Cardiac muscle cell (in vitro differentiated cells and primary cell): ENCODE results near the gene AQP2. TPM values are rescaled to one million over a fixed set of nuclear protein-coding genes. Genes with fewer than 3 reads are reported as not detected.

Experiments used
- DNase-seq, 2 donors: peaks; one replicate each; pipeline versions ENCODE4 v3.0.0 to v3.0.0-alpha.2; 2010 to 2017; ENCODE audit warnings: low read depth in 1 of 2, low spot score in 1 of 2
- H3K27ac ChIP-seq: fragments of 200-600 bp; sonication (generic); 2 replicates; pipeline ENCODE4 v1.5.1; 2016
- H3K27me3 ChIP-seq: fragments of 200-600 bp; sonication (generic); 2 replicates; pipeline ENCODE4 v1.6.0; 2016; ENCODE audit warnings: control low read depth
- H3K36me3 ChIP-seq: fragments of 200-600 bp; sonication (generic); 2 replicates; pipeline ENCODE4 v1.5.1; 2016; ENCODE audit warnings: control low read depth
- H3K4me1 ChIP-seq: fragments of 200-600 bp; sonication (generic); 2 replicates; pipeline ENCODE4 v1.8.1; 2017; ENCODE audit warnings: low read depth, mild to moderate bottlenecking, mixed run types
- H3K4me3 ChIP-seq: fragments of 200-600 bp; sonication (generic); 2 replicates; pipeline ENCODE4 v1.5.1; 2016; ENCODE audit warnings: mild to moderate bottlenecking
- H3K9me3 ChIP-seq: fragments of 200-600 bp; sonication (generic); 2 replicates; pipeline ENCODE4 v1.5.1; 2017; ENCODE audit warnings: low read depth, mild to moderate bottlenecking, control low read depth
- CTCF ChIP-seq: IDR thresholded peaks from 2 replicates; pipeline ENCODE4 v1.5.1; 2012; ENCODE audit warnings: low read depth, mild to moderate bottlenecking, low read length
- polyA plus RNA-seq: library from polyadenylated mRNA; unstranded; fragments of >200 nt; fragmentation: Nextera tagmentation; extraction: Ambion mirVana; gene quantifications from 2 replicates; pipeline ENCODE4 v1.2.1, GENCODE V29; 2016
- total RNA-seq: library from RNA; depleted of rRNA; stranded (reverse); fragments of >200 nt; gene quantifications from 2 replicates; pipeline ENCODE4 v1.2.3, GENCODE V29; 2016

Gene AQP2
- total and polyA plus RNA-seq, 2 experiments from 2014 or later = not detected

GRCh38 chr12:49939307-49939706 is 11.2 kb upstream of the AQP2 start:
- Histone ChIP-seq H3K27me3 (peaks cover under 1% of the 10 kb centered on the region), H3K9me3 (no peaks in the 10 kb centered on the region), H3K36me3 (no peaks in the 10 kb centered on the region), H3K27ac (no peak overlapping the region), H3K4me3 (no peak overlapping the region), H3K4me1 (no peaks in the 10 kb centered on the region)
- no peak for TF ChIP-seq CTCF
- DNase-seq = no peak

GRCh38 chr12:49939707-49940106 is 10.8 kb upstream of the AQP2 start:
- H3K9me3 ChIP-seq = no peaks in the 10 kb centered on the region
- H3K27me3 ChIP-seq = peaks cover 5% of the 10 kb centered on the region
- no peak for TF ChIP-seq CTCF
- no peaks in the 10 kb centered on the region for H3K36me3 ChIP-seq
- DNase-seq = no peak
- H3K27ac ChIP-seq = no peak overlapping the region
- no peaks in the 10 kb centered on the region for H3K4me1 ChIP-seq
- no peak overlapping the region for H3K4me3 ChIP-seq

- Histone ChIP-seq H3K4me3 (no peak overlapping the region), H3K4me1 (no peaks in the 10 kb centered on the region), H3K36me3 (no peaks in the 10 kb centered on the region), H3K9me3 (no peaks in the 10 kb centered on the region), H3K27me3 (peaks cover 7% of the 10 kb centered on the region), H3K27ac (no peak overlapping the region)
- DNase-seq = no peak
- no peak for TF ChIP-seq CTCF
Measured at GRCh38 chr12:49941556-49942511, 8.7 kb upstream of the AQP2 start.

GRCh38 chr12:49942512-49942893 is 8.0 kb upstream of the AQP2 start:
- Histone ChIP-seq H3K4me1 (no peaks in the 10 kb centered on the region), H3K27me3 (peaks cover 7% of the 10 kb centered on the region), H3K36me3 (no peaks in the 10 kb centered on the region), H3K27ac (no peak overlapping the region), H3K4me3 (no peak overlapping the region), H3K9me3 (no peaks in the 10 kb centered on the region)
- TF ChIP-seq CTCF = no peak
- DNase-seq = no peak

GRCh38 chr12:49942921-49943624 is 7.5 kb upstream of the AQP2 start:
- Histone ChIP-seq H3K4me3 (no peak overlapping the region), H3K27me3 (peaks cover 7% of the 10 kb centered on the region), H3K27ac (no peak overlapping the region), H3K9me3 (no peaks in the 10 kb centered on the region), H3K36me3 (no peaks in the 10 kb centered on the region), H3K4me1 (no peaks in the 10 kb centered on the region)
- no peak for TF ChIP-seq CTCF
- DNase-seq = no peak
